Lower leg skin (tissue), 4 donors: ENCODE data around the gene KNSTRN. TPM values are rescaled to one million over a fixed set of nuclear protein-coding genes. Genes with fewer than 3 reads are reported as not detected.

Experiments used
- DNase-seq, 2 donors: peaks; one replicate each; pipeline ENCODE4 v3.0.0-alpha.2; 2019; ENCODE audit warnings: low spot score in 2 of 2
- H3K4me3 ChIP-seq: fragments of 200-600 bp; sonication (generic); 2 replicates; pipeline ENCODE4 v1.5.1; 2017; ENCODE audit warnings: mild to moderate bottlenecking, low read depth; ENCODE audit not compliant: poor library complexity, severe bottlenecking
- CTCF ChIP-seq, 3 donors: fragments of 450-650 bp; IDR thresholded peaks; one replicate each; pipeline ENCODE4 v1.5.1; 2016; ENCODE audit warnings: antibody characterized with exemption in 3 of 3, mild to moderate bottlenecking in 3 of 3, moderate library complexity in 2 of 3
- POLR2A ChIP-seq, 2 donors: fragments of 450-650 bp; IDR thresholded peaks; one replicate each; pipeline ENCODE4 v1.6.1; 2016 to 2017; ENCODE audit warnings: antibody characterized with exemption in 2 of 2, mild to moderate bottlenecking in 1 of 2, moderate library complexity in 1 of 2
- WGBS, 2 donors: methylation state at CpG; one replicate each; pipeline ENCODE4 v1.1.5; 2018; 5-methylcytosine and 5-hydroxymethylcytosine counted together
- intact Hi-C: fragments of 100-400 bp; cut with DNase I; formaldehyde crosslinking; loops from one replicate; pipeline ENCODE4 v1.15.0; 2023; ENCODE audit warnings: low total_unique reads
- total RNA-seq, 4 donors: library from RNA; depleted of rRNA; stranded (reverse); fragments of >200 nt; gene quantifications; one replicate each; pipeline ENCODE4 v1.1.0, GENCODE V29; 2016

The KNSTRN gene
- total RNA-seq, 4 donors from 2014 or later = 7.6 to 24.8 (median 13.1) TPM

- no peak overlapping the region for H3K4me3 ChIP-seq
- DNase-seq = no peak
- TF ChIP-seq CTCF (IDR thresholded peaks at IDR 0.05) = no peak
- TF ChIP-seq POLR2A (IDR thresholded peaks at IDR 0.05) = no peak
- intact Hi-C loops = no loop called here
- WGBS, 2 donors = 74 to 81% methylated on average over 3 to 6 of the region's 7 CpGs
Observed at GRCh38 chr15:40339621-40339945, 42.9 kb upstream of the KNSTRN start.

DNA sequence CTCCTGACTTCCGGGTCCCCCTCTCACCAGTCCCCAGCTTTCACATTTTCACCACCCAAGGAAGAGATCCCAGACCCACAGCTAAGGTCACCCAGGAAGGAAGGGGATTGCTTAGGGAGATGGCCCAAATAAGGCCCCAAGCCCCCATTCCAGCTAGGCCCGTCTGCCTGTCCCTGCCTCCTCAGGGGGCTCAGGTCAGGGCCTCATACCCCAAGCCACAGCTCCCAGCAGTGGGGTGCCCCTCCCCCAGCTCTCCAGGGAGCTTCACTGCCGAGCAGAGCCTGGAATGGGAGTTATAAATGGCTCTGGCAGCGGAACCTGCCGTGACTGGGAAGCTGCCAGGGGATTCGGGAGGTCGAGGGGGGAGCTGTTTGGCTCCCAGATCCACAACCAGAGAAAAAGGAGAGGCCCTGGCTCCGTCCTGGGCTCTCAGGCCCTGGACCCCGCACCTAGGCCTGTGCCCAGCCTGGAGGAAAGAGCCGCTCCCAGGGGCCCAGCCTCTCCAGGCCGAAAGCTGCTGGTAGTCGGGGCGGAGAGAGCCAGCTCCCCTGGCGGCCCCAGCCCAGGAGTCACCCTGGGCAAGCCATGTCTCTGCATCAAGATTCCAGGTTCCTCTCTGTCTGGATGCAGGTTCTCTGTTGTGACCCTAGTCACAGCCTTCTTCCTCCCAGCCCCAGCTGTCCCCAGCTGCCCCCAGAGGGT is 42.3 kb upstream of the KNSTRN start:
- H3K4me3 ChIP-seq = no peak overlapping the region
- WGBS, 2 donors = 5 to 21% methylated on average over 12 to 14 of the region's 14 CpGs
- intact Hi-C loops = no loop called here
- TF ChIP-seq POLR2A (IDR thresholded peaks at IDR 0.05) (no peak), CTCF (IDR thresholded peaks at IDR 0.05) (no peak)
- DNase-seq = no peak

GRCh38 chr15:40340740-40341400 is 41.7 kb upstream of the KNSTRN start, which contains the start of gene CCDC9B:
TSS of gene CCDC9B (minus strand) at chr15:40340939. CDS start at chr15:40340819, 120 bp downstream.
- intact Hi-C loops = no loop called here

GRCh38 chr15:40342416-40343320 is 39.9 kb upstream of the KNSTRN start:
- WGBS, 2 donors = 57 to 61% methylated on average over 7 of the region's 7 CpGs

More at GRCh38 chr15:40340740-40341400, 41.7 kb upstream of the KNSTRN start, which contains the start of gene CCDC9B:
- DNase-seq = peak; percentile 87 to 98
- H3K4me3 ChIP-seq = no peak within 1 kb of the TSS
- TF ChIP-seq CTCF (IDR thresholded peaks at IDR 0.05) (no peak), POLR2A (IDR thresholded peaks at IDR 0.05) (no peak)
- 10 to 11% methylated on average over 14 to 17 of the region's 17 CpGs for WGBS, 2 donors

More at GRCh38 chr15:40342416-40343320, 39.9 kb upstream of the KNSTRN start:
- no peak for TF ChIP-seq POLR2A (IDR thresholded peaks at IDR 0.05)
- TF ChIP-seq CTCF (IDR thresholded peaks at IDR 0.05) = no peak
- no peak overlapping the region for H3K4me3 ChIP-seq
- intact Hi-C loops = no loop called here
- DNase-seq = no peak
